HepG2 (cell line): ENCODE measurements around the gene BABAM1. TPM values are rescaled to one million over a fixed set of nuclear protein-coding genes. Genes with fewer than 3 reads are reported as not detected.

Experiments used
- CENPBD1 ChIP-seq: sonication (generic); formaldehyde crosslinking; IDR thresholded peaks from 2 replicates; pipeline ENCODE4 v1.8.0; 2022; ENCODE audit warnings: missing genetic modification reagents, low read depth, mild to moderate bottlenecking, borderline replicate concordance
- DZIP1 ChIP-seq: sonication (generic); formaldehyde crosslinking; IDR thresholded peaks from 2 replicates; pipeline ENCODE4 v1.5.0; 2020; ENCODE audit warnings: mild to moderate bottlenecking, missing genetic modification reagents
- ETV5 ChIP-seq: IDR thresholded peaks from 2 replicates; pipeline ENCODE4 v1.6.1; 2018; ENCODE audit warnings: missing biosample characterization, missing genetic modification reagents, inconsistent platforms, borderline replicate concordance
- GPBP1L1 ChIP-seq: sonication (generic); formaldehyde crosslinking; IDR thresholded peaks from 2 replicates; pipeline ENCODE4 v1.5.0; 2020; ENCODE audit warnings: mild to moderate bottlenecking, missing genetic modification reagents
- HINFP ChIP-seq: sonication (generic); formaldehyde crosslinking; IDR thresholded peaks from 2 replicates; pipeline ENCODE4 v1.4.0; 2020; ENCODE audit warnings: low read depth, mild to moderate bottlenecking, missing genetic modification reagents
- HNF4A ChIP-seq: sonication (generic); formaldehyde crosslinking; IDR thresholded peaks from 2 replicates; pipeline ENCODE4 v1.4.0; 2020; ENCODE audit warnings: missing genetic modification reagents
- HOXD1 ChIP-seq: sonication (generic); formaldehyde crosslinking; IDR thresholded peaks from 2 replicates; pipeline ENCODE4 v1.5.0; 2020; ENCODE audit warnings: missing genetic modification reagents
- KDM3A ChIP-seq: IDR thresholded peaks from 2 replicates; pipeline ENCODE4 v1.6.1; 2018; ENCODE audit warnings: low read depth, missing compliant biosample characterization
- NRL ChIP-seq: sonication (generic); formaldehyde crosslinking; IDR thresholded peaks from 2 replicates; pipeline ENCODE4 v1.5.0; 2020; ENCODE audit warnings: missing genetic modification reagents, mild to moderate bottlenecking, moderate library complexity, borderline replicate concordance
- PHF20 ChIP-seq: sonication (generic); formaldehyde crosslinking; IDR thresholded peaks from 2 replicates; pipeline ENCODE4 v1.5.0; 2020; ENCODE audit warnings: mild to moderate bottlenecking, missing genetic modification reagents
- REXO4 ChIP-seq: sonication (generic); formaldehyde crosslinking; IDR thresholded peaks from 2 replicates; pipeline ENCODE4 v1.8.0; 2022; ENCODE audit warnings: missing genetic modification reagents, mild to moderate bottlenecking, borderline replicate concordance
- TRIM24 ChIP-seq: sonication (generic); formaldehyde crosslinking; IDR thresholded peaks from 2 replicates; pipeline ENCODE4 v1.8.0; 2022; ENCODE audit warnings: mild to moderate bottlenecking, missing genetic modification reagents
- ZHX1 ChIP-seq: sonication (generic); formaldehyde crosslinking; IDR thresholded peaks from 2 replicates; pipeline ENCODE4 v1.8.1; 2022; ENCODE audit warnings: low read depth, mild to moderate bottlenecking, missing genetic modification reagents
- ZNF337 ChIP-seq: sonication (generic); formaldehyde crosslinking; IDR thresholded peaks from 2 replicates; pipeline ENCODE4 v1.5.1; 2020; ENCODE audit warnings: missing genetic modification reagents, low read depth, mild to moderate bottlenecking, borderline replicate concordance
- ZNF546 ChIP-seq: sonication (generic); formaldehyde crosslinking; conservative IDR thresholded peaks from 2 replicates; pipeline ENCODE4 v1.8.1; 2023; ENCODE audit warnings: mild to moderate bottlenecking, missing genetic modification reagents
- ZNF800 ChIP-seq: sonication (generic); formaldehyde crosslinking; IDR thresholded peaks from 2 replicates; pipeline ENCODE4 v1.4.0; 2020; ENCODE audit warnings: missing genetic modification reagents
- ZNF891 ChIP-seq: sonication (generic); formaldehyde crosslinking; IDR thresholded peaks from 2 replicates; pipeline ENCODE4 v1.5.0; 2020; ENCODE audit warnings: mild to moderate bottlenecking, missing genetic modification reagents
- polyA plus RNA-seq, 8 experiments: library from polyadenylated mRNA; depleted of rRNA in 3 of 8; stranded (reverse) in 7 of 8; unstranded in 1 of 8; fragments of >200 nt; fragmentation: Illumina TruSeq in 4 of 8; extraction: Trizol in 4 of 8; gene quantifications; 2 replicates each; pipeline versions ENCODE4 v1.2.1 to v1.2.3, GENCODE V29; 2011 to 2016; ENCODE audit warnings: low read depth in 4 of 8, missing spikeins in 1 of 8, mixed read lengths in 1 of 8; ENCODE audit not compliant: insufficient read depth in 1 of 8
- total RNA-seq, 5 experiments: library from RNA; depleted of rRNA; stranded (reverse); fragments of >200 nt; fragmentation: Illumina TruSeq; extraction: Trizol; gene quantifications; 2 replicates each; pipeline ENCODE4 v1.2.3, GENCODE V29; 2016; ENCODE audit warnings: low read depth in 1 of 5

Gene BABAM1
- total and polyA plus RNA-seq, 2 of the 13 experiments (the other 11 are each of a cell fraction or from before 2014, with no cell fraction given): 70.0 to 82.0 TPM

GRCh38 chr19:17248011-17248776 is 19.0 kb upstream of the BABAM1 start (continued):
- TF ChIP-seq ZNF546 (CRISPR knock-in tag): no peak
- TF ChIP-seq HINFP (CRISPR knock-in tag): peak; percentile 52; the same call in 1 of the 2 replicates
- TF ChIP-seq REXO4: no peak
- no peak for TF ChIP-seq TRIM24 (CRISPR knock-in tag)
- TF ChIP-seq NRL (CRISPR knock-in tag): peak; percentile 82; the same call in 1 of the 2 replicates
- TF ChIP-seq KDM3A: peak; percentile 83; the same call in 1 of the 2 replicates
- peak; percentile 80 for TF ChIP-seq ZHX1 (CRISPR knock-in tag)
- no peak for TF ChIP-seq GPBP1L1 (CRISPR knock-in tag)
- 0 out of 2 replicates have a peak, but pooled peaks have one; percentile 78 for TF ChIP-seq DZIP1 (CRISPR knock-in tag)
- no peak for TF ChIP-seq ZNF800
- TF ChIP-seq PHF20 (CRISPR knock-in tag): peak; percentile 24; the same call in 1 of the 2 replicates
- TF ChIP-seq HNF4A (CRISPR knock-in tag): peak; percentile 95
- TF ChIP-seq ZNF337: no peak
- TF ChIP-seq HOXD1 (CRISPR knock-in tag): 0 out of 2 replicates have a peak, but pooled peaks have one; percentile 62
- TF ChIP-seq ZNF891 (CRISPR knock-in tag): peak; percentile 53
- TF ChIP-seq CENPBD1: no peak
- 0 out of 2 replicates have a peak, but pooled peaks have one; percentile 26 for TF ChIP-seq ETV5 (CRISPR knock-in tag)
